ENCODE data around the gene RTN4R. TPM values are rescaled to one million over a fixed set of nuclear protein-coding genes. Genes with fewer than 3 reads are reported as not detected.

RTN4R gene
- total RNA-seq, 4 donors from 2014 or later = 9.1 to 15.7 (median 12.9) TPM

DNA sequence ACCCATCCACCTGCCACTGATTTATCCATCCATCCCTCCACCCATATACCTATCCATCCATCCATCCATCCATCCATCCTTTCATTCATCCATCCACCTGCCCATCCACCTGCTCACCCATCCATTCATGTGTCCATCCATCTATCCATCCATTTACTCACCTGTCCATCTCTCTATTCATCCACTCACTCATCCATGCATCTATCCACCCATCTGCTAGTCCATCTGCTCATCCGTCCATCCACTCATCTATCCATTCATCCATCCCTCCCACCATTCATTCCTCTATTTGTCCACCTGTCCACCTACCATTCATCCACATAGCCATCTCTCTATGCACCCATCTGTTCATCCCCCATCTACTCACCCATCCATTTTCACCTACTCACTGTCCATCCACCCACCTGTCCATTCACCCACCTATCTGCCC, 68.7 kb downstream of the RTN4R start:
- DNase-seq (ENCODE audit: low spot score in 2 of 2) = no peak
- no peak overlapping the region for H3K4me3 ChIP-seq (ENCODE audit: low read depth, poor library complexity, severe bottlenecking)
- TF ChIP-seq, protein P1, sequence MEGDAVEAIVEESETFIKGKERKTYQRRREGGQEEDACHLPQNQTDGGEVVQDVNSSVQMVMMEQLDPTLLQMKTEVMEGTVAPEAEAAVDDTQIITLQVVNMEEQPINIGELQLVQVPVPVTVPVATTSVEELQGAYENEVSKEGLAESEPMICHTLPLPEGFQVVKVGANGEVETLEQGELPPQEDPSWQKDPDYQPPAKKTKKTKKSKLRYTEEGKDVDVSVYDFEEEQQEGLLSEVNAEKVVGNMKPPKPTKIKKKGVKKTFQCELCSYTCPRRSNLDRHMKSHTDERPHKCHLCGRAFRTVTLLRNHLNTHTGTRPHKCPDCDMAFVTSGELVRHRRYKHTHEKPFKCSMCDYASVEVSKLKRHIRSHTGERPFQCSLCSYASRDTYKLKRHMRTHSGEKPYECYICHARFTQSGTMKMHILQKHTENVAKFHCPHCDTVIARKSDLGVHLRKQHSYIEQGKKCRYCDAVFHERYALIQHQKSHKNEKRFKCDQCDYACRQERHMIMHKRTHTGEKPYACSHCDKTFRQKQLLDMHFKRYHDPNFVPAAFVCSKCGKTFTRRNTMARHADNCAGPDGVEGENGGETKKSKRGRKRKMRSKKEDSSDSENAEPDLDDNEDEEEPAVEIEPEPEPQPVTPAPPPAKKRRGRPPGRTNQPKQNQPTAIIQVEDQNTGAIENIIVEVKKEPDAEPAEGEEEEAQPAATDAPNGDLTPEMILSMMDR (IDR thresholded peaks at IDR 0.05) = no peak
- no peak for TF ChIP-seq POLR2A (IDR thresholded peaks at IDR 0.05)
- WGBS, 2 donors = 93% methylated on average over 1 of the region's 1 CpG
- intact Hi-C loops (cut with DNase I; ENCODE audit: low total_unique reads) = no loop called here

DNA sequence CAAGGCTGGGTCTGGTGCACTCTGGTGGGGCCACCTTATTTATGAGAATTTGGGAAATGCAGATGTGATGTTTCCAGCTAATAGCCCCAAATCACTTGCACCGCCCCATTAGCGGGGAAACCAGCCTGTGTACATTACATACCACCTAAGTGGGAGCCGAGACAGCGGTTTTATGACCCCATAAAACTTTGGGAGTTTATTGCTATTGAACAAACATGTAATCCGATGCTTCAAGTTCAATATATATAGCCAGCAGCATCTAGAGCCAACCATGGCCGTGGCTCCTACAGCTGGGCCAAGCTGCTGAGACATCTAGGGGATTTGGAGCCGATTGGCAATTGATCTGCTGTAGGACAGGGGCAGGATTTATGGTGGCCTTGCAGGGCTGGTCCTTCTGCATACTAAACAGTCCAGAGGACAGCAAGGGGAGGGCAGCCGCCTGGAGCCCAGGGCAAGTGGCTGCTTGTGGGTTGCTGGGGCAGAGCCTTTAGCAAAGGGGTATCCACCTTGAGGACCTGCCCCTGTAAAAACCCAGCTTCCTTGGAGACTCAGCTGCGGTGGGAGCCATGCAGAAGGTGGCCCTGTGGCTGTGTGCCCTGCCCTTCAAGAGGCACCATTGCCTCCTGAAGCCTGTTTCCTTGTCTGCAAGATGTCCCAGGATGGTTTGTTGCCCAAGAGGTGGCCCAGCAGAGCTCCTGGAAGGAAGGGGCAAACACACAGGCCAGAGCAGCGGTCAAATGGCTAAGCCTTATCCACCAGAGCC, 69.4 kb downstream of the RTN4R start:
- intact Hi-C loops (cut with DNase I; ENCODE audit: low total_unique reads) = no loop called here
- no peak for DNase-seq (ENCODE audit: low spot score in 2 of 2)
- TF ChIP-seq, protein P1 (IDR thresholded peaks at IDR 0.05) = no peak
- TF ChIP-seq POLR2A (IDR thresholded peaks at IDR 0.05) = no peak
- WGBS, 2 donors = 64 to 72% methylated on average over 10 of the region's 10 CpGs
- H3K4me3 ChIP-seq (ENCODE audit: low read depth, poor library complexity, severe bottlenecking) = no peak overlapping the region

- WGBS, 2 donors = 80 to 87% methylated on average over 17 to 18 of the region's 18 CpGs
- intact Hi-C loops (cut with DNase I; ENCODE audit: low total_unique reads) = no loop called here
- TF ChIP-seq, protein P1 (IDR thresholded peaks at IDR 0.05) = no peak
- TF ChIP-seq POLR2A (IDR thresholded peaks at IDR 0.05) = no peak
- H3K4me3 ChIP-seq (ENCODE audit: low read depth, poor library complexity, severe bottlenecking) = no peak overlapping the region
- no peak for DNase-seq (ENCODE audit: low spot score in 2 of 2)
Observed at GRCh38 chr22:20197407-20198030, 70.6 kb downstream of the RTN4R start.

GRCh38 chr22:20196094-20196842, 71.8 kb downstream of the RTN4R start:
- WGBS, 2 donors = 76 to 87% methylated on average over 14 to 17 of the region's 19 CpGs
- intact Hi-C loops (cut with DNase I; ENCODE audit: low total_unique reads) = no loop called here

More at GRCh38 chr22:20196094-20196842, 71.8 kb downstream of the RTN4R start:
- no peak overlapping the region for H3K4me3 ChIP-seq (ENCODE audit: low read depth, poor library complexity, severe bottlenecking)
- TF ChIP-seq POLR2A (IDR thresholded peaks at IDR 0.05) = no peak
- TF ChIP-seq, protein P1 (IDR thresholded peaks at IDR 0.05) = no peak
- DNase-seq (ENCODE audit: low spot score in 2 of 2) = no peak

Data from lower leg skin (tissue), 4 donors.